Activated T-helper 1 cell treated with anti-CD3 and anti-CD28 coated beads, Interleukin-2, amount 50 U/mL, for 16 hours (primary cell): ENCODE measurements around the gene GAL3ST2.
"Not testable (repeated sequence)": the region's sequence is repeated elsewhere in the genome, so short reads cannot be mapped to it uniquely, and the experiment has no call there.

ENCODE experiments used
- DNase-seq, 2 donors: peaks; one replicate each; pipeline ENCODE4 v3.0.0-alpha.2; 2020; ENCODE audit warnings: low read depth in 1 of 2, low spot score in 1 of 2

Gene GAL3ST2

DNA sequence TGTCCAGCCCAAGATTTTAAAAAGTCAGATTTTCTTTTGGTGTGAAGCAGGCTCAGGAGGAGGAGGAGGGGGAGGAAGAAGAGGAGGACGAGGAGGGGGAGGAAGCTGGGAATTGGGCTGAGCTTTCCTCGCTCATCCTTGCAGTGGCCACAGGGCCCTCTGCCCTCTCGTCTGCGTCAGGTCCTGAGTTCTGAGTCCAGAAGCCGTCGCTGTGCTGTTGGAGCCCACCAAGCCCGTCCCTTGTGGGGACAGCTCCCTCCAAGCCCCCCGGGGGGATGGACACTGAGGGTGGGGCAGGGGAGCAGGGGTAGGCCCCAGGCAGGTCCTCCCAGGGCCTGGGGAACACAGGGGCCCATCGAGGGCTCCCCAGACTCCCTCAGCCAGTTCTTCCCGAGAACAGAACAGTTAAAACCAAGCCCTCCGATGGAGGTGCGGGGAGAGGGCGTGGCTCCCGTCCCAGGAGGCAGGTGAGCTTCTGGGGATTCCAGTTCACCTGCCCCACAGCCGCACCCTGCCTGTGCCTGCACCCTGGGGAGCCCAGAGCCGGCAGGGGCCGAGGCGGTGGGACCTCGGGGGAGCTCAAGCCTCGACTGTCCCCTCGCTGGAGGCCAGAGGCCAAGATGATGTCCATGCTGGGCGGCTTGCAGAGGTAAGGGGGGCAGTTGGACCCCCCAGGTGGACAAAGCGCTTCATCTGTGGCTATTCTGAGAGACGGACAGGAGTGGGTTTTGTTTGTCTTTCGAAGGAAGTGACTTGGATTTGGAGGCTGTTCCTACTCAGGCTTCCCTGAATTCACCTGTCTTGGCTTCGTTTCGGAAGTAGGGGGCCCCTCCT, at the start of gene GAL3ST2:
Gene GAL3ST2 (plus strand): TSS at position 487 of the 834 bp plus-strand sequence. CDS start 134 bp downstream, at position 621.
- no peak for DNase-seq

GRCh38 chr2:241728000-241728399, 48.6 kb upstream of the GAL3ST2 start:
- no peak for DNase-seq

DNA sequence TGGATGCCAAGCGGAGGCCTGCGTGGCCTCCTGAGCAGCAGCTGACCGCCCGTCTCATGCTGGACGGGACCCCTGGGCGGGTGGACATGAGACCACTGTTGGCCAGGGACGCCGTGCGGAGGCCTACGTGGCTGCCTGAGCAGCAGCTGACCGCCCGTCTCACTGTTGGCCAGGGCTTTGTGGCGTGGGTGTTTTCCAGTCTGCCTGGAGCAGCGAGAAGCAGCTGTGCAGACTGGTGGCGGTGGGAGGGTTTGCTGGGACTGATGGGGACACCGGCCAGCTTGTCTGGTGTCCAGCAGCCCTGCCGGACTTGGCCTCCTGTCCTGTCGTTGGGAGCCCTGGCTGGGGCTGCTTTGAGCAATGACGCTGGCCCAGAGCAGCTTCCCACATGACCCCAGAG, 48.0 kb upstream of the GAL3ST2 start:
- no peak for DNase-seq

- no peak for DNase-seq
These were observed 46.8 kb upstream of the GAL3ST2 start for GRCh38 chr2:241729868-241730267.

- DNase-seq, result no peak
These were observed 45.8 kb upstream of the GAL3ST2 start for GRCh38 chr2:241730671-241731293.

DNA sequence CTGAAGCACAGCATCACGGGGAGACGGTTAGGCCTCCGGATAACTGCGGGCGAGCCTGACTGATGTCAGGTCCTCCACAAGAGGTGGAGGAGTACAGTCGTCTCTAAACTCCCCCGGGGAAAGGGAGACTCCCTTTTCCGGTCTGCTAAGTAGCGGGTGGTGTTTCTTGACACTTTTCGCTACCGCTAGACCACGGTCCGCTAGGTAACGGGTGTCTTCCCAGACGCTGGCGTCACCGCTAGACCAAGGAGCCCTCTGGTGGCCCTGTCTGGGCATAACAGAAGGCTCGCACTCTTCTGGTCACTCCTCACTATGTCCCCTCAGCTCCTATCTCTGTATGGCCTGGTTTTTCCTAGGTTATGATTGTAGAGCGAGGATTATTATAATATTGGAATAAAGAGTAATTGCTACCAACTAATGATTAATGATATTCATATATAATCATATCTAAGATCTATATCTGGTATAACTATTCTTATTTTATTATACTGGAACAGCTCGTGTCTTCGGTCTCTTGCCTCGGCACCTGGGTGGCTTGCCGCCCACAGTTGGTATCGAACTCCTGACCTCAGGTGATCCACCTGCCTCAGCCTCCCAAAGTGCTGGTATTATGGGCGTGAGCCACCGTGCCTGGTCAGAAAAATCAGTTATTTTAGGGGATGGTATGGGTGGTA, 44.0 kb upstream of the GAL3ST2 start:
- DNase-seq, result peak; percentile 31 to 38

GRCh38 chr2:241733391-241734207, 43.0 kb upstream of the GAL3ST2 start:
- no peak for DNase-seq

DNA sequence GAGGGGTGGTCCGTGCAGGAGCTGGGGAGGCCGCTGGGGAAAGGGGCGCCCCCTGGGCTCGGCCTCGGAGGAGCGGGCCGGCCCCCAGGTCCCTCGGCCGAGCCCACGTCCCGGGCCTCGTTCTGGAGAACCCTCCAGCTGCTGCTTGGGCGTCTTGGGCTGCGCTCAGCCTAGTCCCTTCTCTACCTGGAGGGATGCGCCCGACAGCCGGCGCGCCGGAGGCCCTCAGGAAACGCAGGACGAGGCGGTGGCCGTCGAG, 42.5 kb upstream of the GAL3ST2 start:
- DNase-seq, result no peak

GRCh38 chr2:241734467-241735208, 42.0 kb upstream of the GAL3ST2 start, which contains the start of gene D2HGDH:
Gene D2HGDH, plus strand, starts transcription at chr2:241734630. Its CDS starts 595 bp downstream, at chr2:241735225.
- DNase-seq, result peak; percentile 87 to 89

GRCh38 chr2:241736111-241736510, 40.5 kb upstream of the GAL3ST2 start:
- no peak for DNase-seq

DNA sequence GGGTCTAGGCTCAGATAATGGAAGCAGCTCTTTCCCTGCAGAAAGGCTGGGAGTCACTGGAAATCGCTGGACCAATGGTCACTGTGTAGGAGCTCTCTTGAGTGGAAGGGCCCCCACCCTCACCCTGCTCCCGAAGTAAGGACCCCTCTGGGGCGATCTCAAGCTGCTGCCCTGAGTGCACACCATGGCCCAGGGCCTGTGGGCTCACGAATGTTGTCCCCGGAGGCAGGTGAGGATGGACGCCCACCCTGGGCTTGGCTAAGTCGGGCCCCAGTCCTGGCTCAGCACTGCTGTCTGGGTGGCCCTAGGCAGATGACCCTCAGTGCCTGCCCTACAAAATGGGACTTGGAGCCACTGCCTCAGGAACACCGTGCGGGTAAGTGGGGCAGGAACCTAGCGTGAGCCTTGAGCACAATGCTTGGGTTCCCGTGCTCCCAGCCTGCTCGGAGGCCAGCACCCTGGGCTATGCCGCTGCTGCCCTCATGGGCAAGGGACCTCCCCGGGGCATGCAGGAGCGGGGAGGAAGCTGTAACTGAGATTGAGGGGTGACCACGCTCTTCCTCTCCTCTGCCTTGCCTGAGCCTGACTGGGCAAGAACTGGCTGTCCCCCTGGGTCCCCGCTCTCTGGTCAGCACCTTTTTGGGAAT, 38.5 kb upstream of the GAL3ST2 start:
- DNase-seq, result no peak

GRCh38 chr2:241739177-241739576, 37.4 kb upstream of the GAL3ST2 start:
- DNase-seq, result no peak

DNA sequence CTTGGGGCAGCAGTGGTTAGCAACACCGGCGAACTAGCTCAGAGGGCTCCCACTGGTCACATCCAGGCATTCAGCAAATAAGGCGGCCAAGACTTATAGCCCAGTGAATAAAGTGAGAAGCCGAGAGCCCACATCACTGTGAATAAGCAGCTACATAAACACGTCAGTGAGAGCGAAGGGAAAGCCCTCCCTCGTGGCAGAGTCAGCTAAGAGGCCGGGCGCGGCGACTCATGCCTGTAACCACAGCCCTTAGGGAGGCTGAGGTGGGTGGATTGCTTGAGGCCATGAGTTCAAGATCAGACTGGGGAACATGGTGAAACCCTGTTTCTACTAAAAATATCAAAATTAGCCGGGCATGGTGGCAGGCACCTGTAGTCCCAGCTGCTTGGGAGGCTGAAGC, 37.0 kb upstream of the GAL3ST2 start:
- peak in 1 of 2 donors; percentile 40 for DNase-seq

GRCh38 chr2:241741016-241741415, 35.6 kb upstream of the GAL3ST2 start:
- no peak for DNase-seq

- no peak for DNase-seq
These were observed 34.2 kb upstream of the GAL3ST2 start for GRCh38 chr2:241742320-241742939.

GRCh38 chr2:241743008-241743407, 33.6 kb upstream of the GAL3ST2 start:
- DNase-seq, result not testable (repeated sequence)

GRCh38 chr2:241743620-241744019, 33.0 kb upstream of the GAL3ST2 start:
- no peak for DNase-seq

- no peak for DNase-seq
These were observed 32.4 kb upstream of the GAL3ST2 start for GRCh38 chr2:241744028-241744754.

DNA sequence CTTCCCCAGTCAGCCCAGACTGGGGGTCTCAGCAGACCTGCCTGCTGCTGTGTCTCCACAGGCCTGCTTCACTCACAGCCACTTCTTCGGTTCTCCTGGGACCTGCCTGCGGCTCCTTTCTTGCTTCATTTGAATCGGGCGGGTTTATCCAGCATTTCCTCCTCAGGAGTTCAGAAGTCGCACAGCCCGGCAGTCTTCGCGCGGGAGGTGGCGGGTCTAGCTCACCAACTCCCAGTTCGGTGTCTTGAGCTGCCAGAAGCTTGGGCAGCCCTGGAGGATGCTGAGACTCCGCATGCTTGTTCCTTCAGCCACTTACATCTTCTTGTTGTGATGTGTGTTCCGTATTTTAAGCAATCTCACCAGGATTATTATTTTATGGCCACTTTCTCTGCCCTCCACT, 31.3 kb upstream of the GAL3ST2 start:
- DNase-seq, result no peak
